Hematopoietic multipotent progenitor cell treated with erythropoietin and hydrocortisone succinate and interleukin-3 and kit ligand, for 15 days (in vitro differentiated cells): ENCODE results near the gene RNF40.

Experiments used
- DNase-seq: peaks from one replicate; pipeline ENCODE4 v3.0.0-alpha.2; 2015; ENCODE audit warnings: low spot score

Gene RNF40

DNA sequence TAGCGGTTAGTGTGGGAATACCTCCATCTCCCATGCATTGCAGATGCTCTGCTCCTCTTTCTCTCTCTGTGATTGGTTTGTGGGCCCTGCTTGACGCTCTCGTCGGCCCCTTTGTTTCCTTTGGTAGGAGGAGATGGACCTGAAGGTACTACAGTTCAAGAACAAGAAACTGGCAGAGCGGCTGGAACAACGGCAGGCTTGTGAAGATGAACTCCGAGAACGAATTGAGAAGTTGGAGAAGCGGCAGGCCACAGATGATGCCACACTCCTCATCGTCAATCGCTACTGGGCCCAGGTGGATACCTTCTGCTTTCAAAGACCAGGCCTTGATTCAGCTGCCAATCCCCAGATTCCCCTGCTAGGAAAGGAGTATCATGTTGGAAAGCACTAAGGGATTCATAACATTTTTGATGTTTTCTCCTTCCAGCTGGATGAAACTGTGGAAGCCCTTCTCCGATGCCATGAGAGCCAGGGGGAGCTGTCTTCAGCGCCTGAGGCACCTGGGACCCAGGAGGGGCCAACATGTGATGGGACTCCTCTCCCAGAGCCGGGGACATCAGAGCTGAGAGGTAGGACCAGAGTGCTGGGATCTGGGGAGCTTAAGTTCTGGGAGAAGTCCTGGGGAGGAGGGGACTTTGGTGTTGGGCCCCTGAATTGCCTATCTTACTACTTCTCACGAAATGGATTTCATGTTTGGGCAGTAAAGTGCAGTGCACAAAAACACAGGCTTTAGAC is 1.0 kb downstream of the RNF40 start:
- DNase-seq: no peak

DNA sequence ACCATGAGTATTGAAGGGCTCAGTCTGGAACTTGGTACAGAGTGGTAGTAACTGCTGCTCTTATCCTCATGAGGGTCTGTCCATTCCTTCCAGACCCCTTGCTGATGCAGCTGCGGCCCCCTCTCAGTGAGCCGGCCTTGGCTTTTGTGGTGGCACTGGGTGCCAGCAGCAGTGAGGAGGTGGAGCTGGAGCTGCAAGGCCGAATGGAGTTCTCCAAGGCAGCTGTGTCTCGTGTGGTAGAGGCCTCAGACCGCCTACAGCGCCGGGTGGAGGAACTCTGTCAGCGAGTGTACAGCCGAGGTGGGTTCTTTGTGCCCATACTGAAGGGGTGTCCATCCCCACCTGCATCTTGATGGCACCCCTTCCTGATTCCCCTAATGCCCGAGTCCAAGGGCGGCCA is 2.0 kb downstream of the RNF40 start:
- DNase-seq: no peak

DNA sequence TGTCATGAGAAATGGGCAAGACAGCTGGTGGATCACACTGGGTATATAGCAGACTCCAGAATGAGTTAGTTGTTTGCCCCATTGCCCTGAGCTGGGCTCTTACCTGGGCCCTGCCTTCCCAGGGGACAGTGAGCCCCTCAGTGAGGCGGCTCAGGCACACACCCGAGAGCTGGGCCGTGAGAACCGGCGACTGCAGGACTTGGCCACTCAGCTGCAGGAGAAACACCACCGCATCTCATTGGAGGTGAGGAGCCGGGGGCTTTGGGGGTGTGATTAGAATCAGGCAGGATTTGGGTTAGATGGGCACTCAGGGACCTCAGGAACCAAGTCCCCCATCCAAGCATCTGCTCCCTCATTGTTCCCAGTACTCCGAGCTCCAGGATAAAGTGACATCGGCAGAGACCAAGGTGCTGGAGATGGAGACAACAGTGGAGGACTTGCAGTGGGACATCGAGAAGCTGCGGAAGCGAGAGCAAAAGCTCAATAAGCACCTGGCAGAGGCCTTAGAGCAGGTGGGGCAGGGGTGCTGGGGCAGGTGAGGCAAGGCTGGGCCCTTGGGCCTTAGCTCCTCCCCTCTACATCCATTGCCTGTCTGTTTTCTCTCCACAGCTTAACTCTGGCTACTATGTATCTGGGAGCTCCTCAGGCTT is 2.8 kb downstream of the RNF40 start:
- DNase-seq: no peak

DNA sequence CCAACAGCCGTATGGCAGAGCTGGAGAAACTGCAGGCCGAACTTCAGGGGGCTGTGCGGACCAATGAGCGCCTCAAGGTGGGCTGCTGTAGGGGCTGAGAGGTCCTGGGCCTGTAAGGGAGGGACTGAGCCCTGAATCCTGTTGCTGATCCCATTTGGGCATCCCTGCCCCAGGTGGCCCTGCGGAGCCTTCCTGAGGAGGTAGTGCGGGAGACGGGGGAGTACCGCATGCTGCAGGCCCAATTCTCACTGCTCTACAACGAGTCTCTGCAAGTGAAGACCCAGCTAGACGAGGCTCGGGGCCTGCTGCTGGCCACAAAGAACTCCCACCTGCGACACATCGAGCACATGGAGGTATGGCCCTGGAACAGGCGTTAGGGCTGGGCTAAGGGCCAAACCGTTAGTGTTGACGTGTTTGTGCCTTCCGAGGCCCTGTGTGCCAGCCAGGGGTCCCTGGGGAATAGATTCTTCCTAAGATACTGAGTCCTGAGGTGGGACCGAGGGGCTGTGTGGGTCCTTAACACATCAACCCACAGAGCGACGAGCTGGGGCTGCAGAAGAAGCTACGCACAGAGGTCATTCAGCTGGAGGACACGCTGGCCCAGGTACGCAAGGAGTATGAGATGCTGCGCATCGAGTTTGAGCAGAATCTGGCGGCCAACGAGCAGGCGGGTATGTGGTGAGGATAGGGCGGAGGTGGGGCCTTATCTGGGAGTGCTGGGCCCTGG is 4.2 kb downstream of the RNF40 start:
- DNase-seq: peak; percentile 88

DNA sequence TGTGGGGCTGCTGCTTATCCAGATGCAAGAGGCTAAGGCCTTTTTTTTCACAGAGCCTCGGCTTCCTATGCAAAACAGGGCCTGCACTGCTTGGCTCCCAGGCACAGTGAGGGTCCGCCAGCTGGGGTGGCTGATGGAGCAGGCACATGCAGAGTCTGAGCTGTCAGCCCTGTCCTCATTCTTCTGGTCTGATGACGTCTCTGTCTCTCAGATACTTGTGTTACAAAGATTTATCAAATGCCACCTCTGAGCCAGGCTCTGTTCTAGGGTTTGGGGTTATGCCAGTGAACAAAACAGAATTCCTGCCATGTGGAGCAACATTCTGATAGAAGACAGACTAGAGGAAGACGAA is 4.8 kb downstream of the RNF40 start:
- DNase-seq: no peak

DNA sequence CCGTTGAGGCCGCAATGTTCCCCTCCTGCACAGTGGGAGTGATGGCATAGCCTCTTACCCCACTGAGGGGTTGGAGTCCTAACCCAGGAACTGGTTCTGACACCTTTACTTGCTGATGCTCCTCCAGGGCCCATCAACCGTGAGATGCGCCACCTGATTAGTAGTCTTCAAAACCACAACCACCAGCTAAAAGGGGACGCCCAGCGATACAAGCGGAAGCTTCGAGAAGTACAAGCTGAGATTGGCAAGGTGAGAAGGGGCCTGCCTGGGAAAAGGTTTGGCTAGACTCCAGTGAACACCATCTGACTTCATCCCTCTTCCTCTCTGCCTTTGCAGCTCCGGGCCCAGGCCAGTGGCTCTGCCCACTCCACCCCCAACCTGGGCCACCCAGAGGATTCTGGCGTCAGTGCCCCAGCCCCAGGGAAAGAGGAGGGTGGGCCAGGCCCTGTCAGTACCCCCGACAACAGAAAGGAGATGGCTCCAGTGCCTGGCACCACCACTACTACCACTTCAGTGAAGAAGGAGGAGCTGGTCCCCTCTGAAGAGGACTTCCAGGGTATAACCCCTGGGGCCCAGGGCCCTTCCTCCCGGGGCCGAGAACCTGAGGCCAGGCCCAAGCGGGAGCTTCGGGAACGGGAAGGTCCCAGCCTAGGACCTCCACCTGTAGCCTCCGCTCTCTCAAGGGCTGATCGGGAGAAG is 5.8 kb downstream of the RNF40 start:
- no peak for DNase-seq

DNA sequence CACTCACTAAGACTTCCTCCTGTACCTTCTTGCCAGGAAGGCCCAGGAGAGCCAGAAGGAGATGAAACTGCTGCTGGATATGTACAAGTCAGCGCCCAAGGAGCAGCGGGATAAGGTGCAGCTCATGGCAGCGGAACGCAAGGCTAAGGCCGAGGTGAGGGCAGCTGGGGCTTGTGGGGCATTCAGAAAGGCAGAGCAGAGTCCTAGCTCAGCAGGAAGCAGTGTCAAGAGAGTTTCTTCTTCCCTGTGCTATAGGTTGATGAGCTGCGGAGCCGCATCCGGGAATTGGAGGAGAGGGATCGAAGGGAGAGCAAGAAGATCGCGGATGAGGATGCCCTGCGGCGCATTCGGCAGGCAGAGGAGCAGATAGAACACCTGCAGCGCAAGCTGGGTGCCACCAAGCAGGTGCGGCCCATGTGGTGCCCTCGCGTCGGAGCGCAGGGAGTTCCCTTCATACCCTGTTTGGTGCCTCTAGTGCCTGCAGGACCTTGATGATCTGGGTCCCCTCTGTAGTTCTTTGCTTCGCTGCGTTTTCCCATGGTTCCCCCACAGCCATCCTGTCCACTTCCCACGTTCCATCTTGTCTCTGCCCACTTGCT is 6.6 kb downstream of the RNF40 start:
- no peak for DNase-seq

DNA sequence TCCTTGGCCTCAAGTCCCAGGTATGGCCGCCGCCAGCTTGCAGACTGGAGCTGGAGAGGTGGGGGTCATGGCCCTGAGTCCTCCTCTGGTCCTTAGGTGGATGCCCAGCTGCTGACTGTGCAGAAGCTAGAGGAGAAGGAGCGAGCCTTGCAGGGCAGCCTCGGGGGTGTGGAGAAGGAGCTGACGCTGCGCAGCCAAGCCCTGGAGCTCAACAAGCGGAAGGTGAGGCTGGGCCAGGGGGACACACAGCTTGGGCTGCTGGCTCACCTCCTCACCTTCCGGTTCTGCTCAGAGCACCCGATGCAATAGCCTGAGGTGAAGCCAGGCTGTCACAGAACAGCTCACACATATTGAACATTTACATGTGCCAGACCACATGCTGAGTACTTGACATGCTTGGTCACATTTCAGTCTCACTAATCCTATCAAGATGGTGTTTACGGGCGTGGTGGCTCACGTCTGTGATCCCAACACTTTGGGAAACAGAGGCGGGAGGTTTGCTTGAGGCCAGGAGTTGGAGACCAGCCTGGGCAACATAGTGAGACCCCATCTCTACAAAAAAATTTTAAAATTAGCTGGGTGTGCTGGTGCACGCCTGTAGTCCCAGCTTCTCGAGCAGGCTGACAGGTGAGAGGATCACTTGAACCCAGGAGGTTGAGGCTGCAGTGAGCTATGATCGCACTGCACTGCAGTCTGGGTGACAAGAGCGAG is 7.4 kb downstream of the RNF40 start:
- DNase-seq: no peak

DNA sequence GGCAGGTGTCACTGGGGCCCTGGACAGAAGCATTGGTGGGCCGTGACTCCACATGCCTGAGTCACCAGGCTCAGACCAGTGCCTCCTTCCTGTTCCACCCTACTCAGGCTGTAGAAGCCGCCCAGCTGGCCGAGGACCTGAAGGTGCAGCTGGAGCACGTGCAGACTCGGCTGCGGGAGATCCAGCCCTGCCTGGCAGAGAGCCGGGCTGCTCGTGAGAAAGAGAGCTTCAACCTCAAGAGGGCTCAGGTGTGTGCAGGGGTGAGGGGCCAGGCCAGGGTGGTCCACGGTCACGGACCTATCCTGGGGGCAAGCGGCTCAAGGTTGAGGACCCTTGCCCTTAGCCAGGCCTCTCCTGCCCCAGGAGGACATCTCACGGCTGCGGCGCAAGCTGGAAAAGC is 9.6 kb downstream of the RNF40 start:
- DNase-seq: no peak

DNA sequence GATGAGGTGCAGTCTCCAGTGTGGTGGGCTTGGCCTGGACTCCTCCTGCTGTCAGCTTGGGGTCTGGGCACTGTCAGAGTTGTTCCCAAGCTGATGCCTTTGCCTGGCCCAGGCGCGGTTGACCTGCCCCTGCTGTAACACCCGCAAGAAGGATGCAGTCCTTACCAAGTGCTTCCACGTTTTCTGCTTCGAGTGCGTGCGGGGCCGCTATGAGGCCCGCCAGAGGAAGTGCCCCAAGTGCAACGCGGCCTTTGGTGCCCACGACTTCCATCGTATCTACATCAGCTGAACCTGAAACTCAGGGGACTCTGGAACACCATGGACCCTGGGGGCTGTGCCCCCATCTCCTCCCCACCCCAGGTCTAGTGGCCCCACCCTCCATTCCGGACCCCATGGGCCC is 11.7 kb downstream of the RNF40 start:
- no peak for DNase-seq

DNA sequence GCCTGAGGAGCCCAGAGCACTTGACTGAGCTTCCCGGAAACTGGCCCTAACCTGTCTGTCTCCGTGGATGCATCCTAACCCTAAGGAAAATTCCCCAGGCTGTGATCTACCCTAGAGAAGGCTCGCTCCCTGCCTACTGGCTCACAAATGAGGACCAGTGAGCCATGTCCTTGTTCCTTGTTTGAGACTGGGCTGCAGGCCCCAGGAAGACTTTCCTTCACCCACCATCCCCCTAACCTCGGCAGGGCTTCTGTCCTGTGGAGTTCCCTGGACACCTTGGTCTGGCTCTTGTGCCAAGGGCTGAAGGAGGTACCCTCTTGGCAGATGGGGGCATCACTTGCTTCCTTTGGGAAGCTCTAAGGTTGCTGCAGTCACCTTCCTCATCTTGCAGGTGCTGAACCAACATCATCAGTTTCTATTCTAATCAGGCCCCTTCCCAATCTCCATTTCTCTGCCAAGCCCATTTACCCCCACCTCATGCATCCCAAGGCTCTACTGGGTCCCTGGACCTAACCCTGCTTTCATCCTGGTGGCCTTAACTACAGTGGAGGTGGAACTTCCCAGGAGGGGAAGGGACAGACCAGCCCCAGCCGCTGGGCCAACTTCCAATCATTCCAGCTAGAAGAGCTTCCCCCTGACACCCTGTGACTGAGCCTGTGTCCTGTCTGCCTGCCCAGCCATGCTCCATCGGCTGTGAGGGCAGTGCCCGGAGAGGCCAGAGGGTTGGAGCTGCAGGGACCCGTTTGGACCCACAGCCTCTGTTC is 12.4 kb downstream of the RNF40 start:
- DNase-seq: no peak

DNA sequence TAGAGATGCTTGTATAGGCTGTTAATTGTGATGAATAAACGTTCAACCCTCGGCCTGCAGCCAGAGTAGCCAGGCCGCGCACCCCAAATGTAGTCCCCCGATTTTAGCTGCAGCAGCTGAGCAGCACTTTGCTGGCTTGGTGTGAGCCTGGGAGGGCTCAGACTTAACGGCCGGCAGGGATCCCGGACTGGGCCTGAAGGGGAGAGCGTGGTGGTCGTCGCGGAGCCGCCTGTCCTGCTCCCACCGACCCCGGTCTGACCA is 12.9 kb downstream of the RNF40 start:
- DNase-seq: no peak

DNA sequence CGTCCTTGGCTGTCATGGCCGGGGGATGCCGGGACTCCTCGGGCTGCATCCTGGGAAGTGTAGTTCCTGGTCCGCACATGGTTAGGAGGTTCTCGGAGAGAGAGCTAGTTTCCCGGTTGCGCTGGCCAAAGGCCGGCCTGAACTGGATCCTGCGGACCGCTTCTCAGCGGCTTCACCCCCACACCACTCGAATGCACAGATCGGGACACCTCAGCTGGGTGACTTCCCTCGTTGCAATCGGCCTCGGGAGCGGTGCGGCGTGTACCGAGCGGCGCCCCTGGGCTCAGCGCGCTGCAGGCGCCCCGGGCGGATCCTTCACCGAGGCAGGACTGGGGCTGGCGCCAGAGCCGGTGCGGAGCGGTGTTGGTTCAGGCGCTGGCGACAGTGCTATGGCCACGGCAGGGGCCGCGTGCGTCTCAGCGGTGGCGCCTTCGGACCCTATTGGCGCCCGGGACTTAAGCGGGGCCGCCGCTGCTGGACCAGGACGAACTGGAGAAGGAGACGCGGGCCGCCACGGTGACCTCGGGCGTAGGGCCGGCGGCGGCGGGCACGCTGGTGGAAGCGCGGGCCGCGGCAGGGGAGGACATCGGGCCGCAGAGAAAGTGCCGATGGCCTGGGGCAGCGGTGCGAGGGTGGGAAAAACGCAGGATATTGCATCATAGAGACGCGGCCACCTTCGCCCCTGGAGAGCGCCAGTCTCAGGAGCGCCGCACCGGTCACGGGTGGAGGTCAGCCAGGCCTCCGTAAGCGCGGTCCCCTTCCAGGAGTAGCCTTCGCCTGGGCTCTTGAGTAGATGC is 13.5 kb downstream of the RNF40 start:
- DNase-seq: peak; percentile 49

DNA sequence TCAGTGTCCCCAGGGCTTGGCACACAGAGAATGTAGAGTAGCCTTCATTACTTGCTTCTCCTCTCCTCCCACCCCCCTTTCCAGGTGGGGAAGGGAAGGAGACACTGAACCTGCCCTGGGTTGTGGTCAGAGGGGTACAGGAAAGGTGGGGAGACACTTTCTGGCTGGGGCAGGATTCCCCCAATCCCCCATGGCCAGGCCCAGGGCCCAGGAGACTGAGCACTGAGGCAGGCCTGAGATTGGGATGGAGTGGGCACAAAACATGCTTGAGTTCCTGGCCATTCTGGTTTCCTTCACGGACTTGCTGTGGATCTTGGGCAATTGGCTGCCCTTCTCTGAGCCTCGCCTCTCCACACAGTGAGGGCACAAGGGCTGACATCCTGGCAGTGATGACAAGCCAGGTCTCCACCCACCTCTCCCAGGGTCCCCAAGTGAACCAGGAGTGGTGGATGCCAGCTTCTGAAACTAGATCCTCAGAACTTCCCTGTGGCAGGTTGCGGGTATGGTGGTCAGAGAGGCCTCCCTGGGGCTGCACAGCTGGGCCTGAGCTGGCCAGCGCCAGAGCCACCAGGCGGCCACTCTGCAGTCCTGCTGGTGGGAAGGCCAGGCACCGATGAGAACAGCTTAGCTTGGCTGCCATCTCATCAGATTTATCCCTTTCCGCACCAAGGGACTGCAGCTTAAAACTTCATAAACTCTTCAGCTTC is 15.6 kb downstream of the RNF40 start:
- DNase-seq: no peak

DNA sequence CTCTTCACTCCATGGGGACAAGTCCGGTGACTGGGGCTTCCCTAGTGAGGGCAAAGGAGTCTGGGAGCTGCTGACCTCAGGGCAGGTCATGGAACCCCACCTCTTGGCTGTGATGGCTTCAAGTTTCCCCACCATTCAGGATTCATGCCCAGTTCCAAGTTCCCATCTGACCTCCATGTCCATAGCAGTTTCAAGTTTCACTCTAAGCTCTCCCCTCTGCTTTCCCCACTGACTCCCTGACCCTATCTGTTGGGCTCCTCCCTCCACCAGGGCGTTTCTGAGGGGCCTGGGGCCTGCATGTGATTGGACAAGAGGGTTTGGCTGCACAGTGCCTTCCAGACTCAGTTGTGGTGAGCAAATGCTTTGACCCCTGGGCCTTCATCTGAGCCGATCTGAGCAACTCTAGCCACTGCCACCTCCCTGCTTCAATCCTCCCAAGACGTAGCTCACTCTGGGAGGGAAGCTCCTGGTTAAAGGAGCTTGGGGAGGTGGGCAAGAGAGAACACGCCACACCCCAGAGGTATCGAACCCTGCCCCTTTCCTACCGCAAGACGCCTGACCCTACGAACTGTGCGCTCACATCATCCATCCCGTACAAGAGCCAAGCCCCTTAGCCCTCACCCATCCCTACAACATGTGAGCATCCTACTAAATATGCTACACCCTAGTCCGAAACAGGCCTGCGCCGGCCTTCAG is 16.6 kb downstream of the RNF40 start:
- DNase-seq: no peak

DNA sequence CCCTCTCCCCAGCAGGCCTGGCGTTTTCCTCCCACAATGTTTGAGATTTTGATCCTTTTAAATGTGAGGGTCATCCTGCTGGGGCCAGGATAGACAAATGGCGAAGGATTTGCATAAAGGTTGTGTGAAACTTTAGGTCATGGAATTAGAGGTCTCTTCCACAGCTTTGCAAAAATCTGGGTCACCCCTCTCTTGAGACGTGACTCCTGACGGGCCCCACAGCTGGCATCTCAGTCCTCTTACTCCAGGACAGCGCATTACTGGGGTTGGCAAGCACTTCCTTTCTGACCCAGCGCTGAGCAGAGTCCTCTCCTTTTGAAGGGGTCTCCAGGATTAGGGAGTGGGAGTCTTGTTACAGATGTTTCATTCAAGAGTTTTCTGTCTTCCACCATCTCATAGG is 17.5 kb downstream of the RNF40 start:
- DNase-seq: no peak

DNA sequence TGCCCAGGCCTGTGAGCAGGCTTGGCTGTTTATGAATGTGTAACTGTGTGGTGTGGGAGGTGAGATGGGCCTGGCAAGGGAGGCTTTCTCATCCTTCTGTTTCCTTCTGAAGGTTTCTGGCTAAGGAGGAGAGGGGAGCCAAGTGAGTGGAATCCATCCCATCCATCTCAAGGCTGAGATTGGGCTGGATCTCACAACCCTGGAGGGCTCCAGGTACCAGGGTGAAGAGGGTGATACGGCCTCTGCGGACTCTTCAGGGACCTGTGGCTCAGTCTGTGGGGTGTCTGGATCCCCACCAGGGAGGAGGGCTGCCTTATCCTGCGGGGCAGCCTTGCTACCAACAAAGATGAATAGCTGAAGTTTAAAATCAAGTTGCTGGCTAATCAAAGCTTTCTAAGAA is 17.9 kb downstream of the RNF40 start:
- no peak for DNase-seq

DNA sequence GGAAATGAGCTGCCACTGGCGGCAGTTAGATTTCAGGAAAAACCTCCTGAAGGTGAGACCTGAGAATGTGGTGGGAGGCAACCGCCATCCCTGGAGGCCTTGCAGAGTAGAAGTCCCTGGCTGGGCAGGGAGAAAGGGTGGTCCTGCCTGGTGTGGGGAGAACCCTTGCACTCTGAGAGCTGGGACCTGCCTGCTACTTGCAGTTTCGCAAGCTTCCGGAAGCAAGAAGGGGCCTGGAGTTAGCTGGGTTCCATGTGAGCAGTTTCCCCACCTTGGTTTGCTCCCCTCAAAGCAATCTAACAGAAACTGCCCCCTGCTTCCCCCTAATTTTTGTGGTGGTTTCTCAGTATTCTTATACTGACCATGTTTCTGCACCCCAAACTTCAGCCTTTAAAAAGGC is 18.4 kb downstream of the RNF40 start:
- DNase-seq: no peak
